ENCODE measurements around the gene NT5E.
"Not testable (repeated sequence)": the region's sequence is repeated elsewhere in the genome, so short reads cannot be mapped to it uniquely, and the experiment has no call there.

NT5E gene

GRCh38 chr6:85449818-85450759 is at the start of gene NT5E:
NT5E (plus strand) TSS chr6:85450083; CDS start chr6:85450140, 57 bp downstream.
- DNase-seq, result no peak

DNA sequence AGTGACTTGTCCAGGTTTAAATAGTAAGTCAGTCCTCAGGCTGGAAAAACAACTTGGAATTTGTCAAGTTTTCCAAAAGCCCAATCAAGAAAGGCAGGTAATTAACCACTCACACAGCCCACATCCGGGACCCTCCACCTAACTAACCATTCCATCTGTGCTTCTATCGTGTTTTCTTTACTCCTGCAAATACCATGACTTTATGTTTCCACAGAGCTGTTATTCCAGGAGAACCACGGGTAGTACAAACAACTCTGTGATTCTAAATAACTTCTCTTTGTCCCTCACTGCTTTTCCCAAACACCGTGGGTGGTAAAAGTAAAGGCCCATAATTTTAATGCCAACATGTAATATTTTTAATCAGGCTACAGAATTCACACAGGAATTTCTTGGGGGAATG is 49.6 kb upstream of the NT5E start:
- DNase-seq, result no peak

DNA sequence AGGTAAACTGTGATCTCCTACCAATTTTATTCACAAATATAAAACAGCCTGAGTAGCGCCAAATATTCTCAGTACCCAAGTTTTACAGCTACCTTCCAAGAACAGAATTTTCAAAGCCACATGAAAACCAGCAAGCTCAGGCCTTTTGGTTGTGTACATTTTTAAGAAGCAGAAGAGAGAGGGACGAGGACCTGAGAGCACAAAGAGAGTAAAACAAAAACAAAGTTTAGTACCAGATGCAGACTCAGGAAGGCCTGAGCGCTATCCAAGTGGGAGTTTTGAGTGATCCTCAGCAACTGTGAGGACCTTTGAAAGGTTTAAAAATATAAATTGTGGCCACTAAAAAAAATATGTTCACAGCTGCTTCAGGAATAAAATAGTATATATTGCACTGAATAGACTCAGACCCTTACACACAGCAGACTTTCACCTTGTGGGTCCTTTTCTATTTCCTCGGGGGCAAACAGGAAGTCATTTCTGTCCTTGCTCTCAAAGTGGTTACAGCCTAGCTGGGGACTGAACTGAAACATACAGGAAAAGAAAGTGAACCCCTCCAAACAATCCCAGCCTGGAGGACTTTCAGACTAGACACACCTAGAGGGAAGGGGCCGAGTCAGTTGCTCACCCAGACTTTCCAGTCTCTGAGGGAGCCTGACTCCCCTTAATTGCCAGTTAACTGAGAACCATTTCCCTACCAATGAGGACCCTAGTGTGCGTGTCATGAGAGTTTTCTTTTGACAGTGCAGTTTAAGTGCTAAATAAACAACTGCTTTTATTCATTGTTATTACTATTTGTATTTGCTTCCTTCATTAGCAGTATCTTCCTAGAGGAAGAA is 48.5 kb upstream of the NT5E start:
- no peak for DNase-seq

- DNase-seq, result no peak
Observed at GRCh38 chr6:85402071-85402470, 47.8 kb upstream of the NT5E start.

DNA sequence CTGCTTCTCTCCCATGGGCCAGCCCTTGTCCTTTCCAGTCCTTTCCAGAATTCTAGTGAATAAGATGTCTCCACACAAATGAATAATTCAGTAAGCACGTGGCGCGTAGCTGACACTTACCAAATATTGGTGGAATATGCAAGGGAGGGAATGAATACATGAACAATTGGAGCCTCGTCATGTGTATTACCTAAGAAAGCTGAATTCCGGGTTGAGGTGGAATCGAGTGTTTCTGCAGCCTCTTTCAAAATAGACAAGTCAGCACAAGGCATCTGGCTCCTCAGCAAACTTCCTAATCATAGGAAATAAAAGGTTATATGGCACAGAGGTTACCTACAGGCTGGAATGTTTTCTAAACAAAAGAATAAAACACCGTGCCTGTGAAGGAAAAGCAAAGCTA is 47.0 kb upstream of the NT5E start:
- DNase-seq, result no peak

DNA sequence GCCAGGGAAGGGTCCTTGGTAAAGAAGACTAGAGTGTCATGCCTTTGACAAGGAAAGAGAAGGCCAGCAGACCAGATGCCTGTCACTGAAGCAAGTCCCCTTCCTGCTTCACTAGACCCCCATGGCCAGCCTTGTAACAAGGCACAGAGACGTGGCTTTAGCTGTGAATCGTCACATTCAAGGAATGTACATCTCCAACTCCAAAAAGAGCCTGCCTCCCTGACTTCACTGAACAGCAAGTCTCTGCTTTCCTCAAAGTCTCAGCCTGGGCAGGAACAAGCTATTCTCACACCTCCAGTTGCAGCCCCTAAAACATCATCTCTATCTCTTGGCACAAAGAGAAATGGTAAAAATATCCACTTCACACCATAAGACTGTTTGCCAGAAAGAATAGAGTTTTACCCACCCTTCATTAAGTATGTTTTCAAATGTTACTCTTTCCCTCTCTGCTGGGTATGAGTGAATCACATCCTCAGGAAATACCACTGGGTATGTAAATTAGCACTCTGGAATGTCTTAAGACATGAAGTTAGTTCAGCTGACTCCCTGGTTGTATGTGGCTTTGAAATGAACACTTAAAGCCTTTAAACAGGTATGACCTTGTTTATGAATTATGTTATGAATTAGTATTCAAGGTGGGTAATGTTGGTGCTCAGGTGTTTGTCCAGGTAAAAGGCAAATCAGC is 46.4 kb upstream of the NT5E start:
- no peak for DNase-seq

DNA sequence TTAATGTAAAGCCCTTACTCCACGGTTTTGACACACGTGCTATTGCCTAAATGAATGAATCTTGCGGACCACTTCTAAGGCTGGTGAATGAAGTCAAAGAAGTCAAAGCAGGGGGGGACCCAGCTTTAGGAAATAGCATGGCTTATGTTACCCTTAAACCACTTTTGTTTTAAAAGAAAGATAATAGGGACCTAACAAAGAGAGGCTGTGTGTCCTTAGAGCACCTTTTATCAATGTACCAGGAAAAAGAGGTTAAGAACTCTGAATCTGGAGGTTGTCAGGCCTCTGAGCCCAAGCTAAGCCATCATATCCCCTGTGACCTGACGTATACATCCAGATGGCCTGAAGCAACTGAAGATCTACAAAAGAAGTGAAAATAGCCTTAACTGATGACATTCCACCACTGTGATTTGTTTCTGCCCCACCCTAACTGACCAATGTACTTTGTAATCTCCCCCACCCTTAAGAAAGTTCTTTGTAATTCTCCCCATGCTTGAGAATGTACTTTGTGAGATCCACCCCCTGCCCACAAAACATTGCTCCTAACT is 45.8 kb upstream of the NT5E start:
- DNase-seq, result not testable (repeated sequence)

DNA sequence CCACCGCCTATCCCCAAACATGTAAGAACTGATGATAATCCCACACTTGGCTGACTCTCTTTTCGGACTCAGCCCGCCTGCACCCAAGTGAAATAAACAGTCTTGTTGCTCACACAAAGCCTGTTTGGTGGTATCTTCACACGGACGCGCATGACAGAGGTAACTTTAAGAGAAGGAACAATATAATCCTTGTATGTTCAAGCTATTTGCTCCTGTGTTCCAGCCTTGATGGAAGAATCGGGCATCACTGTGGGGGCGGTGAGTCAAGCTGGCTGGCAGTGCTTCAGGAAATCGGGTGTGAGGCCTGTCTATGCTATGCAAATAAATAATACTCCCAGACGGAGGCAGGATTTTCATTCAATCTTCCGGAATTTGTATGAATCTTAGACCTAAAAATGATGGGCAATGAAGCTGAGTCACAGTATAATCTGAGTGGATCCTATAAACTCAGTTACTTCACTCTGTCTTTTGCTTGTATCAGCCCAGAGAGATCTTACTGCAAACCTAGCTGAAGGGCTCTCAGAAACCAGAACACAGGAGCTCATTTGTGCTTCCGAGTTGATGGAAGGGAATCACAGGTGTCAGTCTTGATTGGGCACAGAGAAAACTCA is 45.2 kb upstream of the NT5E start:
- DNase-seq, result no peak

- DNase-seq, result no peak
Observed at GRCh38 chr6:85405175-85405852, 44.6 kb upstream of the NT5E start.

DNA sequence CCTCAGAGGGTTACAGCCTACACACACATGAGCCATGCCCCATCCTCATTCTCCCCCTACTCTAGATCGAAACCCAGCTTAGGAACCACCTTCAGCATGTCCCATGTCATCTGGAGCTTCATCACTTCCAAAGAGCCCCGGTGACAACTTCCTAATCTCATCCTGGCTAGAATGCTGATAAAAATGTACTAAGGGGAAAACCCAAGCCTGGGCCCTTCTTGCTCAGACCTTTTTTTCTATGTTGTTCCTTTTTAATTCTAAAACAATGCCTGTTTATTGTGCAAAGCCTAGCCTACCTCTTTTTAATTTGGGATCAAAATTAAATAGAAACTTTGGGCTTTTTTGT is 44.1 kb upstream of the NT5E start:
- no peak for DNase-seq

DNA sequence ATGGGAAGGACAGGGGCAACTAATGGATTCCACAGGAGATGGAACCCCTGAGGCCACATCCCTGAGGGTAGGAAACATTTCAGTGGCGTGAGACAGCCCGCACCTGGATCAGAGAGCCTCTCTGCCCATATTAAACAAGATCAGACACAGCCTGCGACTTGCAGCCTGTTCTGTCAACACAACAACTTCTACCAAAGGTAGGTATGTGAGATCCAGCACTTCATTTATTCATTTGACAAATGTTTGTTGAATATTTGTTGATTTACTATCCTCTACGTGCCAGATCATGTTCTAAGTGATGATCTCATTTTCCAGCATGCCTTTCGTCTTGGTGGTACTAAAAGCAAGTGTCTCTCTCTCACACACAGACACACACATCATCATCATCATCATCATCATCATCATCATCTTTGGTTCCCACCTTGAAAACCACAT is 43.2 kb upstream of the NT5E start:
- DNase-seq, result no peak

- no peak for DNase-seq
Observed at GRCh38 chr6:85408039-85408438, 41.8 kb upstream of the NT5E start.

DNA sequence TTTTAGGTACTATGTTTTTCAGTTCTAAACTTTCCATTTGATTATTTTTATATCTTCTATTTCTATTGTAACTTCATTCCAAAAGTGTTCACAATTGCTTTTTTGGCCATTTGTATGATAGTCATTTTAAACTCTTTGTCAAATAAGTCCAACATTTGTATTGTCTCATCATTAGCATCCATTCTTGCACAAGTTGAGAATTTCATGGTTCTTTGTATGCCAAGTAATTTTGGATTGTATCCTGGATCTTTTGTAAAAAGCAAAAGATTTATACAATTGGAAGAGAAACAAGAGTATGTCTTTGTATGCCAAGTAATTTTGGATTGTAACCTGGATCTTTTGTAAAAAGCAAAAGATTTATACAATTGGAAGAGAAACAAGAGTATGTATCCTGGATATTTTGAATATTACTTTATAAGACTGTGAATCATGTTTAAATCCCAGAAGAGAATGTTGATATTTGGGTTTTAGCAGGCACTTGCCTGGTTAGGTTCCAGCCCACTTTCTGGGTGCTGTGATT is 36.9 kb upstream of the NT5E start:
- no peak for DNase-seq

DNA sequence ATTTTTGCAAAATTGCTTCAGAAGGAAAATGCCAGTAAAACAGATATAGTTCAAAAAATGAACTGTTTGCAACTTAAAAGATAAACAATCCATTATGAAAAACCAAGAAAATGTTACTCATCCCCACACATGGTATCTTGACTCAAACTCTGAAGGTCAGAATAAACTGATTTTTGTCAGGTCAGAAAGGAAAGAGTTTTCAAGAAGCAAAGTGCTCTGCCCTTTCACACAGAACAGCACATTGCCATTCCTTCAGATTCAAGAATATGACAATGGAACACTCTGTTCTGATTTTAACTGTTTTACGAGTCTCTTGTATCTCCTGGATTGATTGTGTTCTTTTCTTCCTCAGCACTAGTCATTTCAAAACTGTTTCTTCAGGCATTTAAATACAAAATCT is 33.8 kb upstream of the NT5E start:
- DNase-seq, result no peak

DNA sequence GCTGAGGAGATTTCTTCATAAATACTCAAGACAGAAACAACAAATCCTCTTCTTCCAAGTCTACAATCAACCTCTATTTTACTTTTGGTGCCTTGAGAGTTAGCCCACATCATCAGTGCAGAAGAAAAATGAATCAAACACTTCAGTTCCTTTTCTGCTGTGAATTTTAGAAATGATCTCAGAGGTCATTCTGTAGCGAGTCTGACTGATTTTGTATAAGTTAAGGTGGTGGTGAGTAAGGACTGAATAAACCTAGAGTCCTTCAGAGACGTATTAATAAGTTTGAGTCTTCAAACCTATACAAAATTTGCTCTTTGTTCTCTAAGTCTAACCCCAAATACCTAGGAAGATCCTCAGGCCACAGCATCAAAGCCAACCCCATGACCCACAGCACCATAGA is 33.1 kb upstream of the NT5E start:
- DNase-seq, result no peak

GRCh38 chr6:85417336-85417735 is 32.5 kb upstream of the NT5E start:
- DNase-seq, result no peak

- DNase-seq, result no peak
Observed at GRCh38 chr6:85418059-85418458, 31.8 kb upstream of the NT5E start.

GRCh38 chr6:85419046-85419759 is 30.7 kb upstream of the NT5E start:
- no peak for DNase-seq

DNA sequence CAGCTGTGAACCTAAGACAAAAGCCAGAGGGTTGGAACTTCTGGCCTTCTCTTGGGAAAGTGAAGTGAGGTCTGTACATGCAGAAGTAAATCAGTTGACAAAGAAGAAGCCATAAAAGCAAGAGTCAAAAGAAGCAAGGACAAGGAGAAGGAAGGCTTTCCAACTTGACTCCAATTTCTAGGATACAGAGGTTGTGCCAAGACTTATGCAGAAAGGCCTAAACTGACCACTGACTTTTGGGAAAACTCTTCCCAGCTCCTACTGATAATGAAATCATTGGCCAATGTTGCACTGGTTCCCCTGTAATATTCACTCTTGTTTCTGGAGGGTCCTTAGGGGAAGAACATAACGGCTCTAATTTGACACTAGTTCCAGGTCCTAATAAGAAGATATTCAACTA is 29.3 kb upstream of the NT5E start:
- DNase-seq, result no peak

DNA sequence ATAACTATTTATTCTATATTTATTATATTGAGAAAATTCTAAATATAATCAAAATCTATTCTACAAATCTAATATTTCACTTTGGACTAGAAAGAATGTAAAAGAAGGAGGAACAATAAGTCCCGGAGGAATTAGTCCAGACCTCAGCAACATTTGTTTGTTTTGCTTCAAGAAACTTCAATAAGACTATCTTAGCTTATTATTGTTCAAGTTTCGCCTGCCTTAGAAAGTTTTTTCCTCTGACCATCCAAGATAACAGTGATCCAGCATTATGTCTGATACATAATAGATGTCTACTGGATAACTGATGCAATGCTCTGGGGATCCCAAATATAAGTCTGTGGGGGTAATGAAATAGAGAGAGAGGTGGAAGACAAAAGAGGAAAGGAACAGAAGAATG is 28.7 kb upstream of the NT5E start:
- no peak for DNase-seq

DNA sequence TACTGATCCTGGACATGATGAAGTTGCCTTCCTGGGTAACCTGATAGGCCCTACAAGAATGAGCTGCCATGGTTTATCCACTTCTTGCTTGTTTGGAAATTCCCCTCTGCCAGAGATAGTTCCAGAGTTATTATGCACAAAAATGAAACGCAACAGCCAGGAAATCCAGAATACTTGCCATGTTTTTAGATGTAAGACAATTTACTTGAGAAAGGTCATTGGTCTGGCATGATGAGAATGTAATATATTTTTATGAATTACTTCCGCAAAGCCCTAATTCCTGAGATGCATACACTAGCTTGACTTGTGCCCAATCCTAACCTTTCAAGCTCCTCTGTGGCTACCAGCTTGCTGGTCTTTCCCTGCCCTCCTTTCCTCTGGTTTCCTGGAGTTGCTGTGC is 27.9 kb upstream of the NT5E start:
- DNase-seq, result no peak
